K562 (cell line): ENCODE measurements around the gene RERG. TPM values are rescaled to one million over a fixed set of nuclear protein-coding genes. Genes with fewer than 3 reads are reported as not detected.

Source experiments
- ATAC-seq: fragments of 200-7000 bp; cut with Tn5 transposase; 3 replicates; pipeline ENCODE4 v1.9.1; 2020; ENCODE audit warnings: moderate library complexity
- BruUV-seq: library from RNA; stranded (reverse); fragments of 400-500 nt; replicated peaks from 2 replicates; lab custom pipeline; 2021; lab: Mats Ljungman, UMichigan
- CTCF ChIA-PET: fragments of 300-600 bp; formaldehyde crosslinking; extraction: SDS; loops from one replicate; lab custom pipeline; 2021; ENCODE audit warnings: low intra/inter-chr PET ratio; lab: Yijun Ruan, JAX
- POLR2A ChIA-PET: fragments of 300-600, 350-650 bp; sonication (Branson Sonifier 250); formaldehyde crosslinking; extraction: SDS; loops from one replicate; lab custom pipeline; 2021; ENCODE audit warnings: antibody characterized with exemption, inconsistent platforms; lab: Yijun Ruan, JAX
- DNase-seq, 4 experiments: peaks; one replicate each; pipeline versions ENCODE4 v3.0.0 to v3.0.0-alpha.2; 2011 to 2018; ENCODE audit warnings: low spot score in 3 of 4, mixed read lengths in 3 of 4; ENCODE audit errors: extremely low read depth in 1 of 4
- FAIRE-seq: peaks from 2 replicates; lab custom pipeline; 2011; peaks lifted over from hg19 to GRCh38; lab: Jason Lieb, UNC
- H2AFZ ChIP-seq: 2 replicates; pipeline ENCODE4 v1.6.0; 2011; ENCODE audit warnings: low read depth, low read length, control low read depth, inconsistent platforms
- H3K27ac ChIP-seq: fragments of 200-600 bp; 3 replicates; pipeline ENCODE4 v1.8.0; 2011; ENCODE audit warnings: low read depth, mild to moderate bottlenecking, control low read depth, inconsistent platforms, low read length, moderate library complexity, mixed read lengths; ENCODE audit errors: extremely low read depth
- H3K27me3 ChIP-seq, 2 experiments: fragments of 300-600 bp in 1 of 2; 2 replicates in 1 of 2; 3 replicates in 1 of 2; pipeline versions ENCODE4 v1.6.0 to v1.8.0; 2011; ENCODE audit warnings: inconsistent platforms in 2 of 2, low read length in 2 of 2, mild to moderate bottlenecking in 1 of 2, mixed read lengths in 1 of 2, moderate library complexity in 1 of 2; ENCODE audit not compliant: control insufficient read depth in 2 of 2, insufficient read depth in 2 of 2
- H3K36me3 ChIP-seq: fragments of 300-600 bp; 3 replicates; pipeline ENCODE4 v1.8.0; 2011; ENCODE audit warnings: mild to moderate bottlenecking, low read length, inconsistent platforms; ENCODE audit not compliant: control insufficient read depth, insufficient read depth
- H3K4me1 ChIP-seq, 2 experiments: fragments of 200-600 bp in 1 of 2; replicated peaks in 1 of 2; 2 replicates in 1 of 2; 3 replicates in 1 of 2; pipeline versions ENCODE4 v1.5.1 to v1.8.0; 2011; ENCODE audit warnings: inconsistent platforms in 2 of 2, low read length in 2 of 2, mild to moderate bottlenecking in 1 of 2, mixed read lengths in 1 of 2, moderate library complexity in 1 of 2; ENCODE audit not compliant: control insufficient read depth in 2 of 2, insufficient read depth in 2 of 2
- H3K4me2 ChIP-seq: 2 replicates; pipeline ENCODE4 v1.6.1; 2011; ENCODE audit warnings: low read length, control low read depth, inconsistent platforms, mixed read lengths; ENCODE audit not compliant: insufficient read depth
- H3K4me3 ChIP-seq: fragments of 200-600 bp; sonication (generic), shearing (Covaris generic); 2 replicates; pipeline ENCODE4 v1.5.1; 2016; ENCODE audit warnings: control low read depth, inconsistent platforms
- H3K79me2 ChIP-seq: fragments of 200-600 bp; 3 replicates; pipeline ENCODE4 v1.8.0; 2011; ENCODE audit warnings: low read length, inconsistent platforms; ENCODE audit not compliant: control insufficient read depth, insufficient read depth
- H3K9ac ChIP-seq, 2 experiments: 2 replicates each; pipeline versions ENCODE4 v1.6.0 to v1.6.1; 2011; ENCODE audit warnings: low read depth in 2 of 2, low read length in 2 of 2, control low read depth in 1 of 2, inconsistent platforms in 1 of 2, mild to moderate bottlenecking in 1 of 2, mixed read lengths in 1 of 2; ENCODE audit not compliant: insufficient read depth in 1 of 2
- H3K9me1 ChIP-seq: one replicate; pipeline ENCODE4 v1.6.0; 2011; ENCODE audit warnings: inconsistent platforms, mild to moderate bottlenecking, low read length, moderate library complexity; ENCODE audit not compliant: control insufficient read depth, insufficient read depth
- H3K9me3 ChIP-seq: replicated peaks from 2 replicates; pipeline ENCODE4 v1.5.1; 2011; ENCODE audit warnings: low read depth, low read length, inconsistent platforms; ENCODE audit not compliant: control insufficient read depth, insufficient read depth
- H4K20me1 ChIP-seq: replicated peaks from 2 replicates; pipeline ENCODE4 v1.6.1; 2011; ENCODE audit warnings: low read length, inconsistent platforms, mixed read lengths; ENCODE audit not compliant: control insufficient read depth, insufficient read depth
- CBFB ChIP-seq: sonication (generic); formaldehyde crosslinking; IDR thresholded peaks from 2 replicates; pipeline ENCODE4 v1.4.0; 2020; ENCODE audit warnings: mild to moderate bottlenecking, missing genetic modification reagents
- CHD4 ChIP-seq: fragments of 200-600 bp; sonication (generic); IDR thresholded peaks from 3 replicates; pipeline ENCODE4 v1.6.1; 2012; ENCODE audit warnings: low read depth, mild to moderate bottlenecking, mixed read lengths, low read length, inconsistent platforms; ENCODE audit not compliant: insufficient read depth, insufficient replicate concordance, poor library complexity, severe bottlenecking
- CTCF ChIP-seq, 3 experiments: IDR thresholded peaks in 2 of 3; conservative IDR thresholded peaks in 1 of 3; 2 replicates each; pipeline ENCODE4 v1.5.1; 2011 to 2012; ENCODE audit warnings: low read length in 3 of 3, mild to moderate bottlenecking in 3 of 3, control low read depth in 2 of 3, improper control_type of control experiment in 1 of 3, inconsistent platforms in 1 of 3, low read depth in 1 of 3, mixed read lengths in 1 of 3, moderate library complexity in 1 of 3; ENCODE audit not compliant: insufficient read depth in 2 of 3
- E4F1 ChIP-seq: fragments of 250-450 bp; sonication (Bioruptor Pico); IDR thresholded peaks from 2 replicates; pipeline ENCODE4 v1.5.0; 2021; ENCODE audit warnings: mild to moderate bottlenecking, borderline replicate concordance
- FOXK2 ChIP-seq, 2 experiments: fragments of 450-650 bp; IDR thresholded peaks in 1 of 2; conservative IDR thresholded peaks in 1 of 2; 2 replicates each; pipeline ENCODE4 v1.6.1; 2016; ENCODE audit warnings: low read depth in 2 of 2, mild to moderate bottlenecking in 1 of 2
- FOXO4 ChIP-seq: fragments of 450-650 bp; formaldehyde crosslinking; IDR thresholded peaks from 2 replicates; pipeline ENCODE4 v1.4.0; 2020; ENCODE audit warnings: mild to moderate bottlenecking, moderate library complexity
- HLTF ChIP-seq: fragments of 450-650 bp; IDR thresholded peaks from 2 replicates; pipeline ENCODE4 v1.6.1; 2016
- HNRNPL ChIP-seq: fragments of 200-400 bp; formaldehyde crosslinking; IDR thresholded peaks from 2 replicates; pipeline ENCODE4 v1.6.1; 2017; ENCODE audit warnings: low read depth, mild to moderate bottlenecking, low read length
- MAFF ChIP-seq: IDR thresholded peaks from 2 replicates; pipeline ENCODE4 v1.6.1; 2012; ENCODE audit warnings: low read length, improper control_type of control experiment
- NCOA6 ChIP-seq: fragments of 450-650 bp; IDR thresholded peaks from 2 replicates; pipeline ENCODE4 v1.6.1; 2017; ENCODE audit warnings: mild to moderate bottlenecking
- NFRKB ChIP-seq: fragments of 450-650 bp; IDR thresholded peaks from 2 replicates; pipeline ENCODE4 v1.6.1; 2016; ENCODE audit warnings: low read depth
- NUFIP1 ChIP-seq: fragments of 450-650 bp; IDR thresholded peaks from 2 replicates; pipeline ENCODE4 v1.6.1; 2018; ENCODE audit not compliant: partially characterized antibody
- PRPF4 ChIP-seq: fragments of 200-400 bp; formaldehyde crosslinking; IDR thresholded peaks from one replicate; pipeline ENCODE4 v1.6.1; 2017; ENCODE audit warnings: low read length, low read depth, mild to moderate bottlenecking; ENCODE audit not compliant: insufficient read depth, poor library complexity, severe bottlenecking
- TRIM24 ChIP-seq, 2 experiments: fragments of 450-650 bp; IDR thresholded peaks; 2 replicates each; pipeline ENCODE4 v1.6.1; 2016
- XRCC5 ChIP-seq: fragments of 200-400 bp; formaldehyde crosslinking; IDR thresholded peaks from 2 replicates; pipeline ENCODE4 v1.6.1; 2017; ENCODE audit warnings: low read depth, mild to moderate bottlenecking, low read length
- ZNF668 ChIP-seq: fragments of 250-450 bp; sonication (Bioruptor Pico); IDR thresholded peaks from 2 replicates; pipeline ENCODE4 v1.8.0; 2022; ENCODE audit warnings: mild to moderate bottlenecking, inconsistent platforms
- ZNF780A ChIP-seq: fragments of 250-450 bp; sonication (Bioruptor Pico); IDR thresholded peaks from 2 replicates; pipeline ENCODE4 v1.5.0; 2021; ENCODE audit warnings: mild to moderate bottlenecking
- ZNF79 ChIP-seq: fragments of 250-450 bp; sonication (Bioruptor Pico); IDR thresholded peaks from 2 replicates; pipeline ENCODE4 v1.4.0; 2020; ENCODE audit warnings: low read depth, mild to moderate bottlenecking, moderate library complexity
- WGBS: fragments of 100-300 bp; shearing (Covaris generic); methylation state at CpG from one replicate; pipeline ENCODE4 v1.1.6; 2016; ENCODE audit warnings: low coverage, mixed read lengths; ENCODE audit not compliant: insufficient coverage; ENCODE audit errors: missing lambda C conversion rate; 5-methylcytosine and 5-hydroxymethylcytosine counted together
- in situ Hi-C: fragments of 300-500 bp; cut with MboI; formaldehyde crosslinking; loops from 4 replicates; pipeline ENCODE4 v1.15.0; 2018; ENCODE audit warnings: inconsistent platforms, mixed read lengths
- intact Hi-C: fragments of 100-400 bp; cut with micrococcal nuclease; formaldehyde crosslinking; loops from 2 replicates; pipeline ENCODE4 v1.14.2; 2022
- polyA plus RNA-seq, 8 experiments: library from polyadenylated mRNA; depleted of rRNA in 4 of 8; stranded (reverse) in 5 of 8; unstranded in 3 of 8; fragments of >200 nt; fragmentation: Nextera tagmentation in 2 of 8; fragmentation: Illumina TruSeq in 1 of 8; extraction: Ambion mirVana in 2 of 8; extraction: Trizol in 1 of 8; gene quantifications; 2 replicates each; pipeline versions ENCODE4 v1.2.1 to v1.2.3, GENCODE V29; 2011 to 2014; ENCODE audit warnings: inconsistent platforms in 1 of 8, missing spikeins in 1 of 8
- total RNA-seq, 7 experiments: library from RNA; depleted of rRNA in 6 of 7; stranded (reverse); fragments of >200 nt in 6 of 7; fragmentation: Illumina TruSeq in 2 of 7; extraction: Trizol in 2 of 7; gene quantifications; 2 replicates each; pipeline versions ENCODE4 v1.2.1 to v1.2.3, GENCODE V29; 2011 to 2021; ENCODE audit warnings: low replicate concordance in 1 of 7

The RERG gene
- total and polyA plus RNA-seq, 9 of the 15 experiments (the other 6 are each of a cell fraction or from before 2014, with no cell fraction given), result 2.2 to 7.3 (median 3.0) TPM

- Histone ChIP-seq H3K27ac (no peak overlapping the region), H3K4me3 (no peak overlapping the region), H3K9me3 (no peaks in the 10 kb centered on the region), H3K9me1 (no peaks in the 10 kb centered on the region), H3K79me2 (no peaks in the 10 kb centered on the region), H3K4me1 (no peaks in the 10 kb centered on the region), H3K36me3 (no peaks in the 10 kb centered on the region), H3K27me3 (no peaks in the 10 kb centered on the region), H2AFZ (no peak overlapping the region)
- DNase-seq (no peak), ATAC-seq (no peak), FAIRE-seq (no peak)
- intact Hi-C loops (no loop called here), in situ Hi-C loops (no loop called here)
- no TSS peak for BruUV-seq
- 0% methylated on average over 1 of the region's 1 CpG for WGBS
- POLR2A ChIA-PET, result no interaction called here
- CTCF ChIA-PET, result no interaction called here
- no peak for TF ChIP-seq FOXK2 (conservative IDR thresholded peaks at IDR 0.05 in 1 of 2, IDR thresholded peaks at IDR 0.05 in 1 of 2; ENCODE audit: low read depth in 2 of 2)
- no peak for TF ChIP-seq XRCC5
- no peak for TF ChIP-seq FOXO4 (CRISPR knock-in tag)
- TF ChIP-seq NUFIP1, result no peak
- TF ChIP-seq TRIM24 (IDR thresholded peaks at IDR 0.05), result no peak
- TF ChIP-seq HNRNPL, result no peak
- no peak for TF ChIP-seq ZNF79 (CRISPR knock-in tag)
- no peak for TF ChIP-seq NCOA6
- TF ChIP-seq CHD4, result no peak
- no peak for TF ChIP-seq NFRKB
- no peak for TF ChIP-seq CTCF (IDR thresholded peaks at IDR 0.05 in 2 of 3, conservative IDR thresholded peaks at IDR 0.05 in 1 of 3; ENCODE audit: insufficient read depth in 2 of 3, low read depth in 1 of 3, low read length in 3 of 3)
- no peak for TF ChIP-seq ZNF668 (CRISPR knock-in tag)
- no peak for TF ChIP-seq ZNF780A (CRISPR knock-in tag)
- no peak for TF ChIP-seq MAFF
- no peak for TF ChIP-seq E4F1 (CRISPR knock-in tag)
- no peak for TF ChIP-seq HLTF
- TF ChIP-seq CBFB (CRISPR knock-in tag), result no peak
- TF ChIP-seq PRPF4, result no peak
- TF ChIP-seq, all 486 proteins: peak for 0
- Histone ChIP-seq H3K4me2 (no peak overlapping the region), H3K9ac (no peak overlapping the region), H4K20me1 (no peaks in the 10 kb centered on the region)
These were observed 20.2 kb downstream of the RERG start for GRCh38 chr12:15201056-15201455.
